NT2/D1 (cell line): ENCODE data around the gene CASP7.

Experiments
- DNase-seq: peaks from one replicate; pipeline ENCODE4 v3.0.0-alpha.2; 2011; ENCODE audit warnings: low read depth, low spot score
- H3K27me3 ChIP-seq: 2 replicates; pipeline ENCODE4 v1.6.0; 2011; ENCODE audit warnings: mild to moderate bottlenecking; ENCODE audit not compliant: insufficient read length, insufficient read depth
- H3K36me3 ChIP-seq: 2 replicates; pipeline ENCODE4 v1.6.1; 2011; ENCODE audit warnings: mild to moderate bottlenecking, low read length, mixed read lengths; ENCODE audit not compliant: insufficient read depth, insufficient read length
- H3K4me1 ChIP-seq: 2 replicates; pipeline ENCODE4 v1.5.1; 2011; ENCODE audit not compliant: insufficient read depth, insufficient read length
- H3K4me3 ChIP-seq: 2 replicates; pipeline ENCODE4 v1.5.1; 2011; ENCODE audit warnings: low read depth; ENCODE audit not compliant: insufficient read length
- H3K9ac ChIP-seq: 2 replicates; pipeline ENCODE4 v1.6.0; 2011; ENCODE audit warnings: low read depth; ENCODE audit not compliant: insufficient read length
- H3K9me3 ChIP-seq: 2 replicates; pipeline ENCODE4 v1.5.1; 2011; ENCODE audit warnings: mild to moderate bottlenecking, low read length; ENCODE audit not compliant: insufficient read depth
- SUZ12 ChIP-seq: IDR thresholded peaks from 2 replicates; pipeline ENCODE4 v1.6.1; 2011; ENCODE audit not compliant: insufficient read length, insufficient read depth; ENCODE audit errors: extremely low read depth
- YY1 ChIP-seq: IDR thresholded peaks from 2 replicates; pipeline ENCODE4 v1.6.1; 2011; ENCODE audit not compliant: insufficient read length, insufficient read depth
- ZNF274 ChIP-seq: IDR thresholded peaks from 2 replicates; pipeline ENCODE4 v1.6.1; 2011; ENCODE audit warnings: mild to moderate bottlenecking, low read depth, low read length

CASP7 gene

DNA sequence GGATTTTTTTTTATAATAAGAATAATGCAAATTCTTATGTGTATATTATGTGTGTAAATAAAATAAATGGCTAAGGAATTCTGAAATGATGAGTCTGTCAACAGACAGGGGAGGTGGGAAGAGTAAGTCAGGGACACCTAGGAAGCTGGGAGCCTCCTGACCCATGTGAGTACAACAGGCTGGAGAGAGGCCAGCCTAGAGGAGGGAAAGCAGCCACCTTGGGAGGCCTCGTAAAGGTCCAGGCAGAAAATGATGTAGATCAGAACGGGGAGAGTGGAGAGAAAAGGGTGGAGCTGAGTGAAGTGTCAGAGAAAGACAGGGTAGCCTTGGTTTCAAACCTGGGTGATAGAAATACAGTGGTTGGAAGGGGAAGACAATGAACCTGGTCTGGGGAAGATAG, 22.8 kb upstream of the CASP7 start:
- no peak overlapping the region for H3K4me3 ChIP-seq
- H3K36me3 ChIP-seq, result no peaks in the 10 kb centered on the region
- H3K27me3 ChIP-seq, result no peaks in the 10 kb centered on the region
- no peaks in the 10 kb centered on the region for H3K9me3 ChIP-seq
- no peak for DNase-seq
- no peak overlapping the region for H3K9ac ChIP-seq
- TF ChIP-seq ZNF274, result no peak
- TF ChIP-seq SUZ12, result no peak
- TF ChIP-seq YY1, result no peak
- no peaks in the 10 kb centered on the region for H3K4me1 ChIP-seq

DNA sequence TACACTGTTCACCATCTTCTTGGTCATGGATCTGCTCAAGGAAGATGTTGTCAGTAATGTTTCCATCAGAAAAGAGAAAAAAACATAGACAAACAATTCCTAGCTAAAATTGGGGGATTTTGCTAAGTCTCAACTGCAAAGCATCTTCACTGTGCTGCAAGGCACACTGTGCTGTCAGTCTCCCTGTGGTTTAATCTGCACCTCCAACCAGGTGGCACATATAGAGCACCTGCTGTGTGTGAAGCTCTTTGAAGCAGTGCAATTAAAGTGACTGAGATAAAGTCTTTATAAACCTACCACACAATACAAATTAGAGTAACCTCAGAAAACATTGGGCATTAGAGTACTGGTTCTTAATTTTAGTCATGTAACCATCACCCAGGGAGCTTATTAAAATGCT, 22.2 kb upstream of the CASP7 start:
- Histone ChIP-seq H3K36me3 (no peaks in the 10 kb centered on the region), H3K9me3 (no peaks in the 10 kb centered on the region), H3K27me3 (no peaks in the 10 kb centered on the region), H3K4me3 (no peak overlapping the region), H3K4me1 (no peaks in the 10 kb centered on the region), H3K9ac (no peak overlapping the region)
- DNase-seq, result no peak
- TF ChIP-seq ZNF274, result no peak

DNA sequence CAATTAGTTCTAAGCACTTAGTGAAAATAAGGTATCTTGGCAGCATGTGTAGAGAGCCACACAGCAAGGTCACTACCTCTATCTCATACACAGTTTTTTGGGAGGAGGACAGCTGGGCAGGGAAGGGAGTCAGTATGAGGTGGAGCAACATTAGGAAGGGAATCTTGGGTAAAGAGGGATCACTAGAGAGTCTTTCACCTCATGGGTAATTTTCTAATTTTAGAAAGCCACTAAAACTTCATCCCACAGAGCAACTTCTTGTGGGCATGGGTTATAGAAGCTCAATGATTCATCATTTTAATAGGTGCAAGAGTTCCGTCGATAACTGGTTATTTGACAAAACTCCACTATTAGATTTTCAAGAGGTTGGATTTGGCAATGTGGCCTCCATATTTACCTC, 18.4 kb upstream of the CASP7 start:
- no peak for DNase-seq
- Histone ChIP-seq H3K36me3 (no peaks in the 10 kb centered on the region), H3K4me1 (peaks cover 3% of the 10 kb centered on the region), H3K4me3 (no peak overlapping the region), H3K9ac (no peak overlapping the region), H3K27me3 (no peaks in the 10 kb centered on the region), H3K9me3 (no peaks in the 10 kb centered on the region)
- no peak for TF ChIP-seq YY1
- TF ChIP-seq SUZ12, result no peak
- no peak for TF ChIP-seq ZNF274

DNA sequence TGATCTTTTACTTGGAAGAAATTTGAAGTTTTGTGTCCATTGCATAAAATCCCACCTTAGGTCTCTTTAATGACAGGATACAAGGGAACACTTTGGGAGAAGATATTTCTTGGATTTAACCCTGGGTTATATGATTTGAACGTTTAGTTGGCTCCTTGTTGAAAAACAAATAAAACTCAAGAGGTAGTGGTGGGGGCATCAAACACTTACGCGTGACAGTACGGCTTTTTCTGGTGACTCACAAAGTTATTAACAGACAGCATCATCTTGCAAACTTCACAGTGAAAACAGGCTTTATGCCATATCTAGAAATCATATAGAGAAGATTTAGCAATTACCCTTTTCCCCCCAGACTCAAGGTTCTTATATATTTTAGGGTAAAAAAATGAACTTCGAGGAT, 16.6 kb upstream of the CASP7 start:
- H3K27me3 ChIP-seq, result no peaks in the 10 kb centered on the region
- H3K9ac ChIP-seq, result no peak overlapping the region
- H3K9me3 ChIP-seq, result no peaks in the 10 kb centered on the region
- TF ChIP-seq ZNF274 (no peak), YY1 (no peak), SUZ12 (no peak)
- H3K4me1 ChIP-seq, result peaks cover 3% of the 10 kb centered on the region
- H3K36me3 ChIP-seq, result no peaks in the 10 kb centered on the region
- DNase-seq, result no peak
- no peak overlapping the region for H3K4me3 ChIP-seq

DNA sequence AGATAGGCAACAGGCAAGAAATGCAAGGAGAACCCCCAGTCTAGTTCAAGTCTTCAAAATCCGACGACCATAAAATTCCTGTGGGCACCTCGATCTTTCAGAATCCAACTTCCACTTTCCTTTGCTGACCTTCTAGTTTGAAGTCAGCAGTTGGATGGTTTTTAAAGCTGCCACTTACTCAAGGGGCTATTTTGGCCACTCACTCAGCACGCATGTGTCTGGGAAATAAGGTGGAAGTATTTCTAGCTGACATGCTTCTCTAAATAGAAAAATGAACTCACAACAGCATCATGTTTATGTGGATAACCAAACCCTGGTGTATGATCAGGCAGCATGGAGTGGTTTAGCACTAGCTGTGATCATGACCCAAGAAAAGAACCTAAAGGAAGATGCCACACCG, 15.8 kb upstream of the CASP7 start, which contains the start of gene NRAP:
Gene NRAP (minus strand): TSS at position 134 of the 400 bp plus-strand sequence. CDS start 159 bp downstream, outside the sequence.
- Histone ChIP-seq H3K9me3 (no peaks in the 10 kb centered on the region), H3K9ac (no peak within 1 kb of the TSS), H3K4me1 (peaks cover 3% of the 10 kb centered on the region), H3K36me3 (no peaks in the 10 kb centered on the region), H3K4me3 (no peak within 1 kb of the TSS), H3K27me3 (no peaks in the 10 kb centered on the region)
- DNase-seq, result no peak
- TF ChIP-seq SUZ12 (no peak), ZNF274 (no peak), YY1 (no peak)

DNA sequence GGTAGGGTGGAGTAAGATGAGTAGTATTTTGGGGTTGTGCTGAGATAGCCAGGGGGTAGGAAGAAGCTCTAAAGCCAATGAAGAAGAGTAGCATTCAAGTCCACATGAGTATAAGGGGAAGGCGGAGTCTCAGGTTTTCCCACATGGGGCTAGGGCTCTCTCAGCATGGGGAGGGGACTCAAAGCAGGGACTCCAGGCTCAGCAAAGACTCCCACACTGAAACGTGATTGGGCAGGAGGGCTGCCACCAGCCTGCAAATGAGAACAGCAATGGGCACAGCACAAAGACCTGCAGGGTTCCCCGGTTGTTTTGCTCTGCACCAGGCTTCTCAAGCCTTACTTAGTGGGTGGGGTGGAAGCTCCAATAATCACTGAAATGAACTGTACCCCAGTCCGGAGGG, 14.4 kb upstream of the CASP7 start:
- Histone ChIP-seq H3K36me3 (no peaks in the 10 kb centered on the region), H3K9ac (no peak overlapping the region), H3K9me3 (0 out of 2 replicates have a peak, but pooled peaks cover 4% of the 10 kb centered on the region), H3K4me1 (peaks cover 3% of the 10 kb centered on the region), H3K27me3 (no peaks in the 10 kb centered on the region), H3K4me3 (no peak overlapping the region)
- no peak for DNase-seq
- TF ChIP-seq SUZ12, result no peak
- TF ChIP-seq YY1, result no peak
- TF ChIP-seq ZNF274, result no peak

DNA sequence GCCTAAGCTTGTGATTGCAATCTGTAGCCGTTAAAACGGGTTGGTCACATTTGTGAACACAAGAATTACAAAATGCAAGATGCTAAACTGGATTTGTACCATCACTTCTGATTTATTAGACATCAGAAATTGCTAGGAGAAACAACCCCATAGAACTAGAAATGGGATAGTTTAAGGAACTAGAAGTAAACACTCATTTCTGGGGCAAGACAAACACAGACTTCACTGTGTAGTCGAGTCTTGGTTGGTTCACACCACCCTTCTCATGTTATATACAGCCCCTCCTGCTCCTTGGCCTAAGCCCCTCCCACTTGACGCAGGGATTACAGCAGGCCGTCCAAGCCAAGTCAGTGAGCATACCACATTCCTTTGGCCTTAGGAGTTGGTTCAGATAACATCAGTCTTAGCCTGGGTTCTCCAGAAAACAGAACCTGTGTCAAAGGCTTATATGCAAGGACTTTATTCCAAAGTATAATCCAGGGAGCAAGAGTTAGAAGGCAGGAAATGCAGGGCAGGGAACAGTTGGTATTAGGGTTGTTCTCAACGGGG, 13.8 kb upstream of the CASP7 start:
- Histone ChIP-seq H3K4me3 (no peak overlapping the region), H3K9me3 (0 out of 2 replicates have a peak, but pooled peaks cover 9% of the 10 kb centered on the region), H3K9ac (no peak overlapping the region), H3K4me1 (peaks cover 3% of the 10 kb centered on the region), H3K36me3 (no peaks in the 10 kb centered on the region), H3K27me3 (no peaks in the 10 kb centered on the region)
- DNase-seq, result no peak
- TF ChIP-seq YY1 (no peak), ZNF274 (no peak), SUZ12 (no peak)

DNA sequence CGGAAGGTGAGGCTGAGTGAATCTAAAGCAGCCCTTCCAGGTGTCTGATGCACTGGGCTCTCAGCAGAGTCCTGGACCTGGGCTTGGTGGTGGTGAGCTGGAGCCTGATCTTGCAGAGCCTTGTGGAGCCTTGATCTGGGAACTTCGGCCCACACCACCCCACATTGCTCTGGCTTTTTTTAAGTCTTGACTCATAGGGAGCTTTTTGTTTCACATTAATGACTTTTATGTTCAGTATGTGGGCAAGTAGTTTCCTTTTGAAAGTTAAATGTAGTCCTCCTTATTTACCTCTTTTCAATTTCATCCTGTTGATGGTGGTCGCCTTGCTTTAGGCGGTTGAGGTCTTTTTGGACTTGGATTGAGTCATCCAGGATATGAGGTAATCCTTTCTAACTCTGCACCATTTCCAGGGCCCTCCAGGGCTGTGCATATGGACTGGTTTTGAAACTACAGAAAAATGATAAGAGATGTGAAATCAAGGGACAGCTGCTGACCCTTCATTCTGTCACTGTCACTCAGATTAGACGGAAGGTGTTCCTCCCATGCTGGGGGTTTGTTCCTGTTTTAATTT, 12.9 kb upstream of the CASP7 start:
- Histone ChIP-seq H3K4me3 (no peak overlapping the region), H3K27me3 (no peaks in the 10 kb centered on the region), H3K4me1 (peaks cover 3% of the 10 kb centered on the region), H3K9me3 (0 out of 2 replicates have a peak, but pooled peaks cover 11% of the 10 kb centered on the region), H3K9ac (no peak overlapping the region), H3K36me3 (no peaks in the 10 kb centered on the region)
- no peak for DNase-seq
- TF ChIP-seq YY1 (no peak), ZNF274 (no peak), SUZ12 (no peak)
